NT2/D1 (cell line): ENCODE data around the gene ZDHHC18.

Source experiments
- SUZ12 ChIP-seq: IDR thresholded peaks from 2 replicates; pipeline ENCODE4 v1.6.1; 2011; ENCODE audit not compliant: insufficient read length, insufficient read depth; ENCODE audit errors: extremely low read depth
- YY1 ChIP-seq: IDR thresholded peaks from 2 replicates; pipeline ENCODE4 v1.6.1; 2011; ENCODE audit not compliant: insufficient read length, insufficient read depth
- ZNF274 ChIP-seq: IDR thresholded peaks from 2 replicates; pipeline ENCODE4 v1.6.1; 2011; ENCODE audit warnings: mild to moderate bottlenecking, low read depth, low read length

DNA sequence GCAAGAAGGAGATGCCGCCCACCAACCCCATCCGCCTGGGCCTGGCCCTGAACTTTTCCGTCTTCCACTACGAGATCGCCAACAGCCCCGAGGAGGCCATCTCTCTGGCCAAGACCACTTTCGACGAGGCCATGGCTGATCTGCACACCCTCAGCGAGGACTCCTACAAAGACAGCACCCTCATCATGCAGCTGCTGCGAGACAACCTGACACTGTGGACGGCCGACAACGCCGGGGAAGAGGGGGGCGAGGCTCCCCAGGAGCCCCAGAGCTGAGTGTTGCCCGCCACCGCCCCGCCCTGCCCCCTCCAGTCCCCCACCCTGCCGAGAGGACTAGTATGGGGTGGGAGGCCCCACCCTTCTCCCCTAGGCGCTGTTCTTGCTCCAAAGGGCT, 37.2 kb downstream of the ZDHHC18 start:
- no peak for TF ChIP-seq ZNF274
- TF ChIP-seq YY1, result no peak
- TF ChIP-seq SUZ12, result no peak
